ENCODE results near the gene TNNT3.

GRCh38 chr11:1882265-1883238 is 37.0 kb upstream of the TNNT3 start:
- TF ChIP-seq CTCF (IDR thresholded peaks at IDR 0.05; ENCODE audit: low read length) (peak; percentile 73), EZH2 (optimal IDR thresholded peaks at IDR 0.05; ENCODE audit: low read depth, low read length) (no peak), EZH2phosphoT487 (IDR thresholded peaks at IDR 0.05; ENCODE audit: low read length) (no peak)
